IPS-NIHi7 (cell line): ENCODE measurements around the gene MEF2D.

Source experiments
- DNase-seq: peaks from one replicate; pipeline ENCODE4 v3.0.0; 2012; ENCODE audit warnings: mixed read lengths; ENCODE audit errors: extremely low spot score

The MEF2D gene

DNA sequence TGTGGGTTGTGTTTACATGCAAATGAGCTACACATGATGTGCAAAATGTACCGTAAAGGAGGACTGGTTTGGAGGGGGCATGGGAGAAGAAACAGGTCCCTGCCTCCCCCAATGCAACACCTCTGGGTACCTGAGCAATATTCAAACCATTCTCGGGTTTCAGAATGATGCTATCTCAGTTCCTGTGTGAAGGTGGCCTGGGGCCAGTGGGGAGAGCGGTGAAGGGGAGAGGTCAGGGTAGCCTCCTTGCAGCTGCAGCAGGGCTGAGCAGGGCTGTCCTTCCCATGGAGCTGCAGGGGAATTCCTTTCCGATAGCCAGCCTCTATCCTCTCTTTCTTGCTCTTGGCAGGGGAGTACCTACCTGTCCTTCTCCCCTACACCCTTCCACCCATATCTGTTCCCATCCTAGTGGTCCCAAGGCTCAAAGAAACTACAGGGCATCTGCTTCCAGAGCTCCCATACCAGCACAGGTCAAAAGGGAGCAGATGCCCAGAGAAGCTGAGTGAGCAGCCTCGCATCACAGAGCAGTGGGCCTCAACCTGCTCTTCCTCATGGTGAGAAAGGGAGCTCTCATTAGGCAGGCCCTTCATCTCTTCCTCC is 11.9 kb downstream of the MEF2D start:
- DNase-seq: no peak

GRCh38 chr1:156487862-156488261 is 12.7 kb downstream of the MEF2D start:
- DNase-seq: no peak

- no peak for DNase-seq
Observed at GRCh38 chr1:156486421-156487344, 13.9 kb downstream of the MEF2D start.

- no peak for DNase-seq
Observed at GRCh38 chr1:156485984-156486383, 14.6 kb downstream of the MEF2D start.

GRCh38 chr1:156484480-156485058 is 16.0 kb downstream of the MEF2D start:
- DNase-seq: no peak

- no peak for DNase-seq
Observed at GRCh38 chr1:156483397-156483796, 17.2 kb downstream of the MEF2D start.

GRCh38 chr1:156482276-156482675 is 18.3 kb downstream of the MEF2D start:
- no peak for DNase-seq

- no peak for DNase-seq
Observed at GRCh38 chr1:156481527-156481926, 19.0 kb downstream of the MEF2D start.

- peak; percentile 90 for DNase-seq
Observed at GRCh38 chr1:156480411-156481192, 20.0 kb downstream of the MEF2D start.

- DNase-seq: peak; percentile 51
Observed at GRCh38 chr1:156480016-156480370, 20.6 kb downstream of the MEF2D start.

DNA sequence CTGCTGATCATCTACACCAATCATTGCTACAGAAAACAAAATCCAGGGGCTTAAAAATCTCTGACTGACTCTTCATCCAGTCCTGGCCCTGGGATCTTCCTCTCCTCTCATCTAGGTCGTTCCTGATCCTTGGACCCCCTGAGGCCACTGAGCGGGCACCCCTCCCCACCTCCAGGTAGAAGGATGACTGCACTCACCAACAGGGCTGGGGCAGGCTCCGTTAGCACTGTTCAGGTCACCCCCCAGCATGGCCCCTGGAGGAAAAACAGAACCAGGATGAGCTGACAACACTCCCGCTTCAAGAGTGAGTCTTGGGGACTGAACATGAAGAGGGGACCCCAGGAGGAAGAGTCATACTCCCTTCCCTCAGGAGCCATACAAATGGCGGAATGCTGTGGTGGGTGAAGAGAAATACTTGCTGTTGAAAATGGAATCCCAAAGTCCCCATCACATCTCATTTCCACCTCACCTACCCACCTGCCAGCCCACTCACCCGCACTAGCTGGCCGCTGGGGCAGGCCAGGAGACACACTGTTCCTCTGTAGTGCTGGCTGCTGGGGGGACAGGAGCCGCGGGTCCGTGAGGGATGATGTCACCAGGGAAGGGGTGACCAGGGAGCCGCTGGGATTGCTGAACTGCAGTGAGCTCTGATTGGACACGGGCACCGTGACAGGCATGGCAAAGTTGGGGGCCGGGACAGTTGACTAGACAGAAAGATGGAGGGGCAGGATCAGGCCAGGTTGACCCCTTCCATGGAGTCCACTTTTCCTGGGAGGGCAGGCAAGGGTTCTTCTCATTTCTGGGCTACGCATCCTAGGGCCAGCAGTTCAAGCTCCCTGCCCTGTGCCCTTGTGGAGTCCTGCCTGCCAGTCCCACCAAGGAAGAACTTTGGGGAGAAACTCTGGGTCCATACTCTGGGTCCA is 21.2 kb downstream of the MEF2D start:
- no peak for DNase-seq

DNA sequence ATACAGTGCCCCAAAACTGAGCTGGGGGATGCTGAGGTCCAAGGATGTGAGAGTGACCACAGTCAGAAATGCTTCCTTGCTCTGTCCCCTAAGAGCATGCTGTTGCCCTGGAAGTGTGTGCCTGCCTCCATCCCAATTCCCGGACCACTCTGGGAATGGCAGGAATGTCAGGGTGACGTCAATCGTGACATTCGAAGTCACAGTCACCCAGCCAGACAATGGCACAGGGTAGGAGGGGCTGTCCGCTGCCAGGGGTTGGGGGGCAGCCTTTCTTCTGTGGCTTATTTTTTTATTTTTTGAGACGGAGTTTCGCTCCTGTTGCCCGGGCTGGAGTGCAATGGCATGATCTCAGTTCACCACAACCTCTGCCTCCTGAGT is 22.3 kb downstream of the MEF2D start:
- DNase-seq: no peak

- no peak for DNase-seq
Observed at GRCh38 chr1:156477526-156478249, 22.9 kb downstream of the MEF2D start.

GRCh38 chr1:156476501-156477298 is 23.9 kb downstream of the MEF2D start:
- peak; percentile 64 for DNase-seq

DNA sequence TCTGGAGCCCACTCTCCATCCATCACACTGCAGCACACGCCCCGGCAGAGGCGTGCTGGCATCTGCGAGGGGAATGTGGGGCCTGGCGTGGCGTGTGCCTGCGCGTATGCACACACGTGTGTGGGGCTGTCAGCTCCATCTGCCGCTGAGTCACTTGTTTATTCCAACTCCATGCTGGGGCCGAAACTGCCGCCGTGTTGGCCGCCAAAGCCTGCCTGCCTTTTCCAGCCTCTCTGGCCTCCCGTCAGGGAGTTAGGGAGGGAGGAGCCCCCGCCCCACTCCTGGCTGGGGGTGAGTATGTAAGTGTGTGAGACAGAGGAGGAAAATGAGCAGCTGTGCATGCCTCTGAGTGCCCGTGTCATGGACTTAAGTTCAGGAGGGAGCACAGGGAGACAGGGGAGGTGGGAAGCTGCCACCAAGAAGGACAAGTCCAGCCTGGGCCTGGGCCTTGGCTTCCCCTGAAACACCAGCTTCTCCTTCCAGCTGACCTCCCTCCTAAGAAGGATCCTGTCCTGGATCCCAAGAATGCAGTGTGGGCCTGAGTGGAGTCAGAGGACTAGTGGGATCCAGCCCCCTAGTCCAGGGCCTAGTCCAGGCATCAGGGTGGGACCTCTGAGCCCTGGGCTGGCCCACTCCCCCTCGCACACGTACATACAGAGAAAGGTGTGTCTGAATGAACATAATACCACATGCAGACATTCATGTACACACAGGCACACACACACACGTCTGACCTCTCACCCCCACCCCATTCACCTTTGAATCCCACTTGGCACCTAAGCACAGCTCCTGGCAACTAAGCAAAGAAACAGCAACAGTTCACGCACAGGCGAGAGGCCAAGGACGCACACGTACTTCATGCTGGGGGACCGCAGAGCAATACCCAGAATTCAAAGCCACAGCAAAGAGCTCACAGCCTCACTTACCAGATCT is 24.7 kb downstream of the MEF2D start:
- DNase-seq: no peak

DNA sequence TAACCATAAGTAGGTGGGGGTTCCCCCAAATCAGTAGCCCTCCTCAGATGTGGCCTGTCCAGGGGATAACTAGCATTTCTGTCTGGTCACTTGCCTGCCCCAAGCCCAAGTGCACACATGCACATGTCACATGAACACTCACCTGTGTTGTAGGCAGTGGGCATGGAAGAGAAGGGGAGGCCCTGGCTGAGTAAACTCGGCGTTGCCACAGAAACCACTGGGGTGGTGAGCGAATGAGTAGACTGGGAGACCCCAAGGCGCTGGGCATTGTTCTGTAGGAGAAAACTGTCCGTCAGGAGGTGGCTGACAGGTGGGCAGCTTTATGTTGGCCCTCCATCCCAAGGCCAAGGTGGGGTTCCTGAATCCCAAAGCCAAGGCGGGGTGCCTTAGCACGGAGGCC is 25.6 kb downstream of the MEF2D start:
- DNase-seq: no peak

- no peak for DNase-seq
Observed at GRCh38 chr1:156471496-156472490, 28.8 kb downstream of the MEF2D start.
